ENCODE measurements around the gene OR10A6. TPM values are rescaled to one million over a fixed set of nuclear protein-coding genes. Genes with fewer than 3 reads are reported as not detected.

The OR10A6 gene
- total and polyA plus RNA-seq, 2 of the 4 experiments (the other 2 are of a cell fraction): 0.19 TPM; not detected in 1

DNA sequence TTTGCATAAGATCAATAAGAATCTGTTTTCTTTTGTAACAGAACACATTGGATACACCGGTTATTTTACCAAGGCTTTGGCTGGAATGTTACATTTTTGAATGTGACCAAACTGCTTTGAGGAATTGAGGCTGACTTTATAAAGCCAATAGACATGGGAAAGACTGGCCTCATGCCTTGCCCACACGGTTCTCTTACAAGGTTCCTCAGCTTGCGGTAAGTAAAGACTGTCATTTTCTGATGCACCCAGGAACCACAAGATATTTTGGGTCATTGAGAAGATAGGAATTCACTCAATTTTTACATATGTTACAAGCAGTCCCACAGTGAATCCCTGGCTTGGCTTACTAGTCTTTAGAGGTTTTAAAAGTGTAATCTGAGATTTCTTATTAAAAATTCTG is 23.9 kb downstream of the OR10A6 start:
- H4K8ac ChIP-seq (ENCODE audit: low read depth in 2 of 2, low read length in 2 of 2): peak overlapping the region in 1 of 2 experiments; percentile 85; a peak in 2 of 4 replicates
- no peak overlapping the region for H3K4me3 ChIP-seq (ENCODE audit: insufficient read depth, low read depth, low read length)
- ChIA-PET CTCF (interaction anchor here (5.4 kb wide), 1 partner anchor 79 kb away, joined by 79 read pairs; the partner anchor contains the start of gene EIF3F), POLR2A (ENCODE audit: unreplicated experiment) (interaction anchor here (2.7 kb wide), 1 partner anchor 80 kb away, joined by 9 read pairs; the partner anchor contains the start of gene EIF3F)
- peaks cover 9% of the 10 kb centered on the region for H3K4me1 ChIP-seq (ENCODE audit: control insufficient read depth, insufficient read depth, low read length)
- H4K5ac ChIP-seq (ENCODE audit: low read depth, low read length): peak overlapping the region; percentile 26; the same call in 1 of the 2 replicates
- TF ChIP-seq MAZ (IDR thresholded peaks at IDR 0.05; ENCODE audit: borderline replicate concordance, low read depth, low read length) (no peak), NFE2L2 (IDR thresholded peaks at IDR 0.05; ENCODE audit: low read depth, low read length) (no peak), POLR2A (IDR thresholded peaks at IDR 0.05; ENCODE audit: low read depth, low read length) (no peak), SMC3 (IDR thresholded peaks at IDR 0.05; ENCODE audit: low read depth, low read length) (no peak), MXI1 (IDR thresholded peaks at IDR 0.05; ENCODE audit: borderline replicate concordance, low read depth, low read length) (no peak), CEBPB (IDR thresholded peaks at IDR 0.05; ENCODE audit: low read depth, low read length) (no peak), MAFK (IDR thresholded peaks at IDR 0.05; ENCODE audit: low read depth, low read length) (no peak), RCOR1 (IDR thresholded peaks at IDR 0.05; ENCODE audit: insufficient replicate concordance, low read length) (no peak), RAD21 (IDR thresholded peaks at IDR 0.05; ENCODE audit: low read length) (no peak), RFX5 (IDR thresholded peaks at IDR 0.05; ENCODE audit: low read depth, low read length) (no peak), CHD1 (IDR thresholded peaks at IDR 0.05; ENCODE audit: low read depth, low read length) (no peak)
- TF ChIP-seq, protein P1, sequence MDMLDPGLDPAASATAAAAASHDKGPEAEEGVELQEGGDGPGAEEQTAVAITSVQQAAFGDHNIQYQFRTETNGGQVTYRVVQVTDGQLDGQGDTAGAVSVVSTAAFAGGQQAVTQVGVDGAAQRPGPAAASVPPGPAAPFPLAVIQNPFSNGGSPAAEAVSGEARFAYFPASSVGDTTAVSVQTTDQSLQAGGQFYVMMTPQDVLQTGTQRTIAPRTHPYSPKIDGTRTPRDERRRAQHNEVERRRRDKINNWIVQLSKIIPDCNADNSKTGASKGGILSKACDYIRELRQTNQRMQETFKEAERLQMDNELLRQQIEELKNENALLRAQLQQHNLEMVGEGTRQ (IDR thresholded peaks at IDR 0.05; ENCODE audit: low read depth, low read length): no peak
- TF ChIP-seq, protein P2, sequence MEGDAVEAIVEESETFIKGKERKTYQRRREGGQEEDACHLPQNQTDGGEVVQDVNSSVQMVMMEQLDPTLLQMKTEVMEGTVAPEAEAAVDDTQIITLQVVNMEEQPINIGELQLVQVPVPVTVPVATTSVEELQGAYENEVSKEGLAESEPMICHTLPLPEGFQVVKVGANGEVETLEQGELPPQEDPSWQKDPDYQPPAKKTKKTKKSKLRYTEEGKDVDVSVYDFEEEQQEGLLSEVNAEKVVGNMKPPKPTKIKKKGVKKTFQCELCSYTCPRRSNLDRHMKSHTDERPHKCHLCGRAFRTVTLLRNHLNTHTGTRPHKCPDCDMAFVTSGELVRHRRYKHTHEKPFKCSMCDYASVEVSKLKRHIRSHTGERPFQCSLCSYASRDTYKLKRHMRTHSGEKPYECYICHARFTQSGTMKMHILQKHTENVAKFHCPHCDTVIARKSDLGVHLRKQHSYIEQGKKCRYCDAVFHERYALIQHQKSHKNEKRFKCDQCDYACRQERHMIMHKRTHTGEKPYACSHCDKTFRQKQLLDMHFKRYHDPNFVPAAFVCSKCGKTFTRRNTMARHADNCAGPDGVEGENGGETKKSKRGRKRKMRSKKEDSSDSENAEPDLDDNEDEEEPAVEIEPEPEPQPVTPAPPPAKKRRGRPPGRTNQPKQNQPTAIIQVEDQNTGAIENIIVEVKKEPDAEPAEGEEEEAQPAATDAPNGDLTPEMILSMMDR (conservative IDR thresholded peaks at IDR 0.05; ENCODE audit: low read depth, low read length): no peak
- TF ChIP-seq, protein P3, sequence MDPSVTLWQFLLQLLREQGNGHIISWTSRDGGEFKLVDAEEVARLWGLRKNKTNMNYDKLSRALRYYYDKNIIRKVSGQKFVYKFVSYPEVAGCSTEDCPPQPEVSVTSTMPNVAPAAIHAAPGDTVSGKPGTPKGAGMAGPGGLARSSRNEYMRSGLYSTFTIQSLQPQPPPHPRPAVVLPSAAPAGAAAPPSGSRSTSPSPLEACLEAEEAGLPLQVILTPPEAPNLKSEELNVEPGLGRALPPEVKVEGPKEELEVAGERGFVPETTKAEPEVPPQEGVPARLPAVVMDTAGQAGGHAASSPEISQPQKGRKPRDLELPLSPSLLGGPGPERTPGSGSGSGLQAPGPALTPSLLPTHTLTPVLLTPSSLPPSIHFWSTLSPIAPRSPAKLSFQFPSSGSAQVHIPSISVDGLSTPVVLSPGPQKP (IDR thresholded peaks at IDR 0.05; ENCODE audit: borderline replicate concordance, low read depth, low read length): no peak
- no peak overlapping the region for H2AK9ac ChIP-seq (replicated peaks; ENCODE audit: low read depth, low read length, poor library complexity)
- no peaks in the 10 kb centered on the region for H3K27me3 ChIP-seq (ENCODE audit: control insufficient read depth, insufficient read depth, low read length)
- BruUV-seq (replicated peaks): no TSS peak
- H3K9ac ChIP-seq (ENCODE audit: low read depth, low read length): no peak overlapping the region
- peak overlapping the region; percentile 31; the same call in 1 of the 2 replicates for H3K23ac ChIP-seq (ENCODE audit: low read depth, low read length)
- H2BK15ac ChIP-seq (ENCODE audit: low read depth, low read length): peak overlapping the region; percentile 45; the same call in 1 of the 3 replicates
- no peaks in the 10 kb centered on the region for H3K36me3 ChIP-seq (ENCODE audit: control insufficient read depth, insufficient read depth, low read length)
- peaks cover 5% of the 10 kb centered on the region; the same call in 1 of the 2 replicates for H3K9me1 ChIP-seq (ENCODE audit: insufficient read depth, low read length)
- peak overlapping the region; percentile 79 for H3K4ac ChIP-seq (ENCODE audit: low read depth, low read length)
- H2AFZ ChIP-seq (replicated peaks; ENCODE audit: low read length, poor library complexity): no peak overlapping the region
- no CpG with 5 or more reads among the region's 3 CpGs for WGBS, 2 experiments (ENCODE audit: extremely low coverage in 2 of 2, insufficient read length in 1 of 2)
- peak overlapping the region; percentile 34 for H3K14ac ChIP-seq (replicated peaks; ENCODE audit: low read depth, low read length)
- H3K9me3 ChIP-seq (ENCODE audit: control insufficient read depth, insufficient read depth, low read length): no peaks in the 10 kb centered on the region
- in situ Hi-C loops (cut with MboI; ENCODE audit: low sequenced_read_pairs) (no loop called here), dilution Hi-C loops (cut with HindIII; ENCODE audit: low sequenced_read_pairs, unreplicated experiment) (no loop called here), intact Hi-C loops (cut with micrococcal nuclease) (no loop called here)
- H4K20me1 ChIP-seq (ENCODE audit: insufficient read depth, low read length): no peaks in the 10 kb centered on the region
- DNase-seq (no peak), ATAC-seq (ENCODE audit: low read depth) (no peak)
- H3K4me2 ChIP-seq (ENCODE audit: low read depth, low read length): no peak overlapping the region
- H2AK5ac ChIP-seq (ENCODE audit: low read depth, low read length): peak overlapping the region; percentile 38; the same call in 1 of the 2 replicates
- H2BK5ac ChIP-seq (ENCODE audit: low read depth, low read length, poor library complexity, severe bottlenecking): peak overlapping the region; percentile 78
- no peak overlapping the region for H3K56ac ChIP-seq (ENCODE audit: extremely low read depth, insufficient read depth, low read length)
- peaks cover 0 to 3% of the 10 kb centered on the region in 2 experiments; a peak in 1 of 4 replicates for H3K79me1 ChIP-seq (ENCODE audit: low read depth in 1 of 2, low read length in 2 of 2)
- peak overlapping the region; percentile 66 for H4K91ac ChIP-seq (ENCODE audit: insufficient read depth, low read depth, low read length)
- H3K18ac ChIP-seq (ENCODE audit: low read depth, low read length): peak overlapping the region; percentile 51; the same call in 1 of the 2 replicates
- no peak overlapping the region for H3K27ac ChIP-seq (ENCODE audit: insufficient read depth, low read length)
- peak overlapping the region; percentile 77 for H2BK20ac ChIP-seq (ENCODE audit: low read depth, low read length)
- peak overlapping the region; percentile 64 for H2BK120ac ChIP-seq (ENCODE audit: low read depth, low read length)

All from IMR-90 (cell line).